Measurements from ENCODE around the gene NHEJ1. TPM values are rescaled to one million over a fixed set of nuclear protein-coding genes. Genes with fewer than 3 reads are reported as not detected.

The NHEJ1 gene
- total RNA-seq, 1 donor from 2014 or later: 13.1 TPM

DNA sequence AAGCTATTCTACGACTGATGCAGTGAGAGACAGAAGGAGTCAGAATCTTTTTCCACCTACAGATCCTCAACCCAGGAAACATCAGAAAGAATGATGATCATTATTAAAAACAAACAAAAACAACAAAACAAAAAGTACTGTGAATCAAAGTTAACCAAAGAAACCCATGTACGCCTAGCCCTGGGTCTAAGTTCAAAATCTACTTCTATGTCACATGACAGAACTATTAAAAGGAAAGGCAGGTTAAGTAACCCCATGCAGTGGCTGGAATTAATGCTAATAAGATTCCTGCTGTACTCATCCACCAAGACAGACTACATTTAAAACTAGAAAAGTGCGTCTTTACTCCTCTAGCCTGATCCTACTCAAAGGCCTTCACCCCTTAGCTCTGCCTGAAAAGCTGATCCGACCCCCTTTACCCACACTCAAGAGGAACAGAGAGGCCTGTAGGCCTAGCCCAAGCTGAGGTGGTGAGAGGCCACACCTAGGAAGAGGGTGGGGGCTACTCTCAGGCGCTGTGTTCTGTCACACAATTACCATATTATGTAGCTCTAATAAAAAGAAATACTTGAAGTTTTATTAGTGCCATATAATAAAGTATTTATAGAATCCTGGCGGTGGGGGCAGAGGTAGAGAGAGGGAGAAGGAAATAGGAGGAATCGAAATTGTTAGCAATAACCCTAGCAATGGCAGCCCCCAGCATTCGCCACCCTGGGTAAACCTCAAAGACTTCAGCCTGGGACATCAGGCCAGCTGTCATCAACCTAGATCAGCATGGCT lies 37.1 kb downstream of the NHEJ1 start:
- no peak for DNase-seq (ENCODE audit: low read depth)
- no peak overlapping the region for H3K4me3 ChIP-seq (ENCODE audit: low read depth, low read length)
- TF ChIP-seq, protein P1, sequence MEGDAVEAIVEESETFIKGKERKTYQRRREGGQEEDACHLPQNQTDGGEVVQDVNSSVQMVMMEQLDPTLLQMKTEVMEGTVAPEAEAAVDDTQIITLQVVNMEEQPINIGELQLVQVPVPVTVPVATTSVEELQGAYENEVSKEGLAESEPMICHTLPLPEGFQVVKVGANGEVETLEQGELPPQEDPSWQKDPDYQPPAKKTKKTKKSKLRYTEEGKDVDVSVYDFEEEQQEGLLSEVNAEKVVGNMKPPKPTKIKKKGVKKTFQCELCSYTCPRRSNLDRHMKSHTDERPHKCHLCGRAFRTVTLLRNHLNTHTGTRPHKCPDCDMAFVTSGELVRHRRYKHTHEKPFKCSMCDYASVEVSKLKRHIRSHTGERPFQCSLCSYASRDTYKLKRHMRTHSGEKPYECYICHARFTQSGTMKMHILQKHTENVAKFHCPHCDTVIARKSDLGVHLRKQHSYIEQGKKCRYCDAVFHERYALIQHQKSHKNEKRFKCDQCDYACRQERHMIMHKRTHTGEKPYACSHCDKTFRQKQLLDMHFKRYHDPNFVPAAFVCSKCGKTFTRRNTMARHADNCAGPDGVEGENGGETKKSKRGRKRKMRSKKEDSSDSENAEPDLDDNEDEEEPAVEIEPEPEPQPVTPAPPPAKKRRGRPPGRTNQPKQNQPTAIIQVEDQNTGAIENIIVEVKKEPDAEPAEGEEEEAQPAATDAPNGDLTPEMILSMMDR (conservative IDR thresholded peaks at IDR 0.05; ENCODE audit: low read depth, low read length): no peak

DNA sequence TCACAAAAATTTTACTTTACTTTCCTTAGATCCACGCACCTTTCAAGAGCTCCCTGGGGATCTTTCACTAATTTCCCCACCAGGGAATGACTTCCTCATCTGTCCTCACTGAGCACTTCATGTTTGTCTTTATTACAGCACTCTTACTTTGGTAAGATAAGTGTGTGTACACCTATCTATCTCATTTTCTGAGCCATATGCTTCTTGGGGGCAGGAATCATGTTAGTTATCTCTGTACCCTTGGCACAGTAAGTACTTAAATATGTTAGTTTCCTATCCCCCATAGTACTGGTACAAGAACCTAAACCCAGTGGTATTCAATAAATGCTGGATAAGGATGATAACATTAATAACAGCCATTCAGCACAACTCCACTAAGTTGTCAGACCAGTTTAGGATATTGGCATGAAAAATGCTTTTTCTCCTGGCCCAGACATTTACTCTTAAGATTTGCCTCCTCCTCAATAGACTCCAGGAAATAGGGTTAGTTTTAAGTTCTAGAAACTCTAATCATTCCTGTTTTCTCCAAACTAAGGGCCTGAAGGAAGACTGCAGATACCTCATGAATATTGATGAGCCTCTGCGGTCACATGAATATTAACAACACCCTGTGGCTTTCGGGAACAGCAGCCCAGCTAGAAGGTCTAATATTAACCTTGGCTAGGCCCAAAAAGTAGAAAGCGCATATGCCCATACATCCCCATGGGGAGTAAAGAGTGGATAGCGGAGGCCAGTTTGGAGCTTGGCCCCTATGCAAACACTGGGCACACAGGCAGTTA lies 38.2 kb downstream of the NHEJ1 start:
- DNase-seq (ENCODE audit: low read depth): no peak
- TF ChIP-seq, protein P1 (conservative IDR thresholded peaks at IDR 0.05; ENCODE audit: low read depth, low read length): no peak
- H3K4me3 ChIP-seq (ENCODE audit: low read depth, low read length): no peak overlapping the region

DNA sequence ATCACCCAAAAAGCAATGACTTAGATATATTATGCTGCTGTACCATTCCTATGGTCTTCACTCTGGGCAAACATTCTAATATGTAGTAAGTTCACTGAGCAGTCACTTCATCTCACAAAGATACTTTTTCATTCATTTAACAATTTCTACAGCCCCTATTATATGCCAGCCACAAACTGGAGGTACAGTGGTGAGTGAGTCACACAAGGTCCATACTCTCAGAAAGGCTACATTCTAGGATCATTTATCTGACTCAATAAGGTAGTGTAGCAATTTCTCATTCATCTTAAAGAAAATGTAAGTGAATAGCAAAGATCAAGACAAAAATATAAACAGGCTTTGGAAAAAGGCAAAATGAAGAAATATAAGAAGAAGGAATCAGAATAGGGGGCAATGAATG lies 40.5 kb downstream of the NHEJ1 start:
- no peak overlapping the region for H3K4me3 ChIP-seq (ENCODE audit: low read depth, low read length)
- TF ChIP-seq, protein P1 (conservative IDR thresholded peaks at IDR 0.05; ENCODE audit: low read depth, low read length): no peak
- DNase-seq (ENCODE audit: low read depth): no peak

DNA sequence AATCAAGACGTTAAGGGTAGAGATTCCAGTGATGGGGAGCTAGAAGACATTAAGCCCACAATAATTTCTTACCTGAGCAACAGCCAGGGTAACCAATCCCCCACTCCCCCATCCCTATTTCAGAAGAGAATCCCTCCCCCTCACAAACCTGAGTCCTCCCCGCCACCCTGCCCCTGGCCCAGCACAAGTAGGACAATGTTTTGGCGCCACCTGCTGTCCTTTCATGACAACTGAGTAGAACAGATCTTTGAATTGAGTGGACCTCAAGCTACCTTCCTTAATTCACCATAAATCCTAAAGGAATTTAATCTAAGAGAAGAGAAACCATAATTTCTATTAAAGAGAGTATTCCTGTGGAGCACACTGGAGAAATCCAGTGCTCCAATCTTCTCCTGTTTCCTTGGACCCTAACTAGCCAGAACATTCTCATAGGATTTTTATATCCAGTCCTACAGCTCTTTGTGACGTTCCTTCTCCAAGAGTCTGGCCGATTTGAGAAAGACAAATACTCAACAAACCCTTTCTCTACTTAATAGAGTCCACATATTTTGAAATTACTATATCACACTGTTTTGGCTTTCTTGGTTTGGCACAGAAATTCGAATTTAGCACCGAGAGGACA lies 41.1 kb downstream of the NHEJ1 start:
- no peak for DNase-seq (ENCODE audit: low read depth)
- TF ChIP-seq, protein P1 (conservative IDR thresholded peaks at IDR 0.05; ENCODE audit: low read depth, low read length): peak; percentile 86
- H3K4me3 ChIP-seq (ENCODE audit: low read depth, low read length): no peak overlapping the region

DNA sequence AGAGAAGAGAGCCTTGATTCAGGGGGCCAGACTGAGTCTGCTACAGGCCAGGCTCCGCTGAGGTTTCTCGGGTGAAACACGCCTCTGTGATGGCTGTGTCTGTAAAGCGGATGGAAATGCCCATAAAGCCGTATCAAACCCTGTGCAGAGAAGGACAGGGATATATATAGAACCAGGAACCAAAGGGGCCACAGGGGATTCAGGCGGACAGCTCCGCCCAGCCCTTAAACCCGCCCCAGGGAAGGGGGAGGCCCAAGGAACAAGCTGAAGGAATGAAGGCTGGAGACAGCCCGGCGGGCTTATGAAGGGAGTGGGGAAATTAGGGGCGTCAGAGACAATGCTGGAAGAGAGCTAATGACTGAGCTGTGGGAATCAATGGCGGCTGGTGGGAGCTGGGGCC lies 42.1 kb downstream of the NHEJ1 start:
- DNase-seq (ENCODE audit: low read depth): no peak
- TF ChIP-seq, protein P1 (conservative IDR thresholded peaks at IDR 0.05; ENCODE audit: low read depth, low read length): no peak
- no peak overlapping the region for H3K4me3 ChIP-seq (ENCODE audit: low read depth, low read length)

DNA sequence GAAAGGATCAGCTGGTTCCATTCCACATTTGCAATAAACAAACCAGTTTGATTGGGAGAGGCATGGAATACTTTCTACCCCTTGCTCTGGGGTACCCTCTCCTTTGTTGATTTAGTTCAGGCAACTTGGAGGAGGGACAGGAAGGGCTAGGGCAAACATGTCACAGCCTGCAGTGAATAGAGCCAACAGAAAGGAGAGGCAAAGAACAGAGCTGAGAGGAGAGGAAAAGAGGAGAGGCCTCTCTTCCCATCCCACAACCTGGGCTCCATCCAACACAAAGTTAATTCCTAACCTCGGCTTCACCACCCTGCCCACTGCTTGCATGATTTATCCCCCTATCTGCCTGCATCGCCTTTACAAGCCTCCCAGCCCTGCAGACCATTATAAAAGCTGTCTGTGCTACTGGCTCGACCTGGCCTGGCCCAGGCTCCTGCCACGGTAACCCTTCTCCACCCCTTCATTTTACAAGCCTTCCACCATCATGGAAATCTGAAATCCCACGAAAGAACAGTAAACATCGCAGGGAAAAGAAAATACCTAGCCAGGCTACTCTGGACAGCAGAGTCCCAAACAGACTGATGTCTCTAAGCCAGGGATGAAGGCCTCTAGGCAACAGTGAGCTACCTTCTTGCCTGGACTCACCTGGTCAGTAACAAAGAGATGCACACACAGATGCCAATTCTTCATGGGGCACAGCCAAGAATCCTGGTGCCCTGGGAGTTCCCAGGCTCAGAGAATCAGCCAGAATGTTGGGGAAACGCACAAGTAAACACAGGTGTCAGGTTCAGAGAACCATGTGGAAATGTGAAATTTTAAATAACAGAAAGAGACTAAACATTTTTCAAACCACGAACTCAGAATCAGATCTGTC lies 43.6 kb downstream of the NHEJ1 start:
- TF ChIP-seq, protein P1 (conservative IDR thresholded peaks at IDR 0.05; ENCODE audit: low read depth, low read length): peak; percentile 7
- DNase-seq (ENCODE audit: low read depth): no peak
- no peak overlapping the region for H3K4me3 ChIP-seq (ENCODE audit: low read depth, low read length)

All from epithelial cell of proximal tubule (primary cell).